ENCODE measurements around the gene FXYD1. TPM values are rescaled to one million over a fixed set of nuclear protein-coding genes. Genes with fewer than 3 reads are reported as not detected.

The FXYD1 gene
- total and polyA plus RNA-seq, 10 donors, result 0.83 to 18.1 (median 10.8) TPM; not detected in 1

DNA sequence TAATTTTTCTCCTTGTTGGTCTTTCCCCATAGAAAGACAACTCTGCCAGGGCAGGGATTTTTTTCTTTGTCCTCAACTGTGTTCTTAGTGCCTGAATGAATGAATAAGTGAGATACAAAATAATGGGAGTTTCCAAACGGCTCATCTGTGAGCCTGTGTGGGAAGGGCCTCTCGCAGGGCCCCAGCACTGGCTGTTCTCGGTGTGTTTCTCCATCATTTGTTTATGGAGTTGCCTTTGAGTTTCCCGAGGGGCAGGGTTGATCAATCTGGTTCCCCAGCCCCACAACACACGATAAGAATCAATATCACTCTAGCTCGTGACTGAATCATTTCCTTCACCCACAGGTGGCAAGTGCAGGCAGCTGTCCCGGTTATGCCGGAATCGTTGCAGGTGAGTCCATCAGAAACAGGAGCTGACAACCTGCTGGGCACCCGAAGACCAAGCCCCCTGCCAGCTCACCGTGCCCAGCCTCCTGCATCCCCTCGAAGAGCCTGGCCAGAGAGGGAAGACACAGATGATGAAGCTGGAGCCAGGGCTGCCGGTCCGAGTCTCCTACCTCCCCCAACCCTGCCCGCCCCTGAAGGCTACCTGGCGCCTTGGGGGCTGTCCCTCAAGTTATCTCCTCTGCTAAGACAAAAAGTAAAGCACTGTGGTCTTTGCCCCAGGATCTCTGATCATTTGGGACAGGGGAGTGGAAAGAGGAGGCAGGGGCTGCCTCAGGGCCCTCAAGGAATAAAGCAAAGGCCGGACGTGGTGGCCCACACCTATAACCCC lies 30.8 kb downstream of the FXYD1 start:
- Histone ChIP-seq H3K27me3 (replicated peaks in 1 of 7) (no peaks in the 10 kb centered on the region), H3K36me3 (peaks cover 7 to 83% (median 48%) of the 10 kb centered on the region in 6 donors), H3K27ac (peak overlapping the region in 2 of 8 donors; percentile 22 to 88), H3K4me1 (peaks cover 11 to 51% (median 35%) of the 10 kb centered on the region in 6 donors), H3K4me3 (no peak overlapping the region), H3K9me3 (peaks cover 0 to 19% (median 13%) of the 10 kb centered on the region in 8 donors)
- intact Hi-C loops (cut with DNase I; ENCODE audit: low total_unique reads), result no loop called here
- no peak for TF ChIP-seq CTCF (IDR thresholded peaks at IDR 0.05 in 8 of 11, conservative IDR thresholded peaks at IDR 0.05 in 3 of 11)
- TF ChIP-seq POLR2A (IDR thresholded peaks at IDR 0.05), result no peak
- TF ChIP-seq POLR2AphosphoS5 (IDR thresholded peaks at IDR 0.05), result no peak
- DNase-seq, result no peak
- 76 to 83% (median 79%) methylated on average over 17 to 18 of the region's 18 CpGs for WGBS, 5 donors

- H3K27ac ChIP-seq, result peak overlapping the region in 3 of 8 donors; percentile 10 to 88 (median 17)
Measured at GRCh38 chr19:35170359-35171061, 31.9 kb downstream of the FXYD1 start.

DNA sequence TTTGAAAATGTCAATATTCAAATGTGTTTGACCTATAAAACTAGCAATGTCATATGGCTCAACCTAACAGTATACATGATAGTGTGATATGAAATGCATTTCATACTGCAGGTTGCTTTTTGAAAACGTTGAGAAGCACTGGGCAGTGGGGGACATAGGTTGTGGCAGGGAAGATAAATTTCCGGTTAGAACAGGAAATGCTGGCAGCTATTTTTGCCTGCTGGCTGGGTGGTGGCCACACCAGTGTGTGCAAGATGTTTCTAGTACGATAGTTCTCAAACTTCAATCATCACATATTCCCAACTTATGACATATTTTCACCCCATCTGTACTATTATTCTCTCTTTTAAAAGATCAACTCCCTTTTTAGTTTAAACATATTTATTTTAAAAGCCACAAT lies 33.1 kb downstream of the FXYD1 start:
- WGBS, 5 donors, result 11 to 27% (median 17%) methylated on average over 3 of the region's 3 CpGs
- DNase-seq, result no peak

More at GRCh38 chr19:35170359-35171061, 31.9 kb downstream of the FXYD1 start:
- H3K4me1 ChIP-seq, result peaks cover 11 to 51% (median 35%) of the 10 kb centered on the region in 6 donors
- 55 to 90% (median 70%) methylated on average over 3 to 7 of the region's 7 CpGs for WGBS, 5 donors
- TF ChIP-seq POLR2AphosphoS5 (IDR thresholded peaks at IDR 0.05), result peak in 1 of 3 donors; percentile 42
- TF ChIP-seq POLR2A (IDR thresholded peaks at IDR 0.05), result no peak
- TF ChIP-seq CTCF (IDR thresholded peaks at IDR 0.05 in 8 of 11, conservative IDR thresholded peaks at IDR 0.05 in 3 of 11), result no peak
- H3K27me3 ChIP-seq (replicated peaks in 1 of 7), result no peaks in the 10 kb centered on the region
- peaks cover 7 to 72% (median 38%) of the 10 kb centered on the region in 6 donors for H3K36me3 ChIP-seq
- DNase-seq, result no peak
- peaks cover 0 to 14% (median 11%) of the 10 kb centered on the region in 8 donors for H3K9me3 ChIP-seq
- intact Hi-C loops (cut with DNase I; ENCODE audit: low total_unique reads), result no loop called here
- H3K4me3 ChIP-seq, result no peak overlapping the region

More for the DNA sequence above, 33.1 kb downstream of the FXYD1 start:
- Histone ChIP-seq H3K4me1 (peaks cover 11 to 46% (median 33%) of the 10 kb centered on the region in 6 donors), H3K9me3 (peaks cover 0 to 1% (median 0%) of the 10 kb centered on the region in 8 donors), H3K36me3 (peaks cover 0 to 59% (median 25%) of the 10 kb centered on the region in 6 donors), H3K27ac (peak overlapping the region in 5 of 8 donors; percentile 22 to 78 (median 52)), H3K27me3 (replicated peaks in 1 of 7) (no peaks in the 10 kb centered on the region), H3K4me3 (no peak overlapping the region)
- intact Hi-C loops (cut with DNase I; ENCODE audit: low total_unique reads), result no loop called here
- no peak for TF ChIP-seq CTCF (IDR thresholded peaks at IDR 0.05 in 8 of 11, conservative IDR thresholded peaks at IDR 0.05 in 3 of 11)
- peak in 1 of 3 donors; percentile 45 for TF ChIP-seq POLR2AphosphoS5 (IDR thresholded peaks at IDR 0.05)
- no peak for TF ChIP-seq POLR2A (IDR thresholded peaks at IDR 0.05)

Measured in spleen (tissue), 11 donors.